Measurements from ENCODE around the gene SPAG9.

DNA sequence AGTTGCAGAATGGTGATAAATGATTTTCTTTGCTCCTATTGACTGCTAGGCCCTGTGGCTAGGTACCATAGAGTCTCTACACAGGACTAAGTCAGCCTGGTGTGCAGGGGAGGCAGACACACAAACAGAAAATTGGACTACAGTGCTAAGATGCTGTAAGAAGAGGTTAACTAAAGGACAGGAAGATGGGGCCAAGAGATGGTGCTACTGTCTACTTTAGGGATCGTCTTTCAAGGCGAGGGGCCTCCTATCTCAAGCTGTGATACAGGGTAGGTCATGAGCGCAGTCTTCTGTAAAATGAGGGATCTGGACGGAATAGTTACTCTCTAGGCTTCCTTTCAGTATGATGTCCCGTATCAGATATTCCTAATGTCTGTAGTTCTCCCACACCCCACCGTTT is 33.5 kb upstream of the SPAG9 start:
- TF ChIP-seq, protein P1, sequence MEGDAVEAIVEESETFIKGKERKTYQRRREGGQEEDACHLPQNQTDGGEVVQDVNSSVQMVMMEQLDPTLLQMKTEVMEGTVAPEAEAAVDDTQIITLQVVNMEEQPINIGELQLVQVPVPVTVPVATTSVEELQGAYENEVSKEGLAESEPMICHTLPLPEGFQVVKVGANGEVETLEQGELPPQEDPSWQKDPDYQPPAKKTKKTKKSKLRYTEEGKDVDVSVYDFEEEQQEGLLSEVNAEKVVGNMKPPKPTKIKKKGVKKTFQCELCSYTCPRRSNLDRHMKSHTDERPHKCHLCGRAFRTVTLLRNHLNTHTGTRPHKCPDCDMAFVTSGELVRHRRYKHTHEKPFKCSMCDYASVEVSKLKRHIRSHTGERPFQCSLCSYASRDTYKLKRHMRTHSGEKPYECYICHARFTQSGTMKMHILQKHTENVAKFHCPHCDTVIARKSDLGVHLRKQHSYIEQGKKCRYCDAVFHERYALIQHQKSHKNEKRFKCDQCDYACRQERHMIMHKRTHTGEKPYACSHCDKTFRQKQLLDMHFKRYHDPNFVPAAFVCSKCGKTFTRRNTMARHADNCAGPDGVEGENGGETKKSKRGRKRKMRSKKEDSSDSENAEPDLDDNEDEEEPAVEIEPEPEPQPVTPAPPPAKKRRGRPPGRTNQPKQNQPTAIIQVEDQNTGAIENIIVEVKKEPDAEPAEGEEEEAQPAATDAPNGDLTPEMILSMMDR (IDR thresholded peaks at IDR 0.05; ENCODE audit: low read length), result no peak
- no peak for TF ChIP-seq EZH2 (optimal IDR thresholded peaks at IDR 0.05; ENCODE audit: low read depth, low read length)

Measured in MM.1S (cell line).